Pancreas (tissue), 10 donors: ENCODE measurements around the gene DTX2. TPM values are rescaled to one million over a fixed set of nuclear protein-coding genes. Genes with fewer than 3 reads are reported as not detected.
"Not testable (repeated sequence)": the region's sequence is repeated elsewhere in the genome, so short reads cannot be mapped to it uniquely, and the experiment has no call there.

ENCODE experiments used
- ATAC-seq, 4 donors: fragments of 200-7000 bp; cut with Tn5 transposase; one replicate each; pipeline versions ENCODE4 v1.8.0 to v1.9.1; 2020; ENCODE audit warnings: mild to moderate bottlenecking in 4 of 4, moderate library complexity in 4 of 4
- DNase-seq, 6 donors: peaks; one replicate each; pipeline ENCODE4 v3.0.0-alpha.2; 2020
- FAIRE-seq: peaks from 2 replicates; lab custom pipeline; 2012; peaks lifted over from hg19 to GRCh38; lab: Jason Lieb, UNC
- H3K27ac ChIP-seq, 4 donors: fragments of 200-600 bp; sonication (generic); 1 replicate in 3 of 4; 2 replicates in 1 of 4; pipeline versions ENCODE4 v1.5.0 to v1.8.0; 2020
- H3K27me3 ChIP-seq, 4 donors: fragments of 200-600 bp; one replicate each; pipeline ENCODE4 v1.8.0; 2021
- H3K36me3 ChIP-seq, 3 donors: fragments of 200-600 bp; sonication (generic) in 1 of 3; one replicate each; pipeline versions ENCODE4 v1.5.0 to v1.8.0; 2020 to 2021
- H3K4me1 ChIP-seq, 3 donors: fragments of 200-600 bp; one replicate each; pipeline ENCODE4 v1.8.0; 2021
- H3K4me3 ChIP-seq, 4 donors: fragments of 200-600 bp; sonication (generic) in 2 of 4; one replicate each; pipeline versions ENCODE4 v1.5.0 to v1.8.0; 2020 to 2021
- H3K9me3 ChIP-seq, 4 donors: fragments of 200-600 bp; one replicate each; pipeline ENCODE4 v1.8.0; 2021
- CTCF ChIP-seq, 4 donors: fragments of 200-600 bp; sonication (generic) in 3 of 4; IDR thresholded peaks; one replicate each; pipeline versions ENCODE4 v1.5.0 to v1.8.0; 2021; ENCODE audit warnings: antibody characterized with exemption in 4 of 4
- WGBS, 2 donors: extraction: QIAGEN DNeasy Blood & Tissue Kit; methylation state at CpG; one replicate each; pipeline ENCODE4 v1.1.7; 2013; 5-methylcytosine and 5-hydroxymethylcytosine counted together
- intact Hi-C, 3 donors: fragments of 100-400 bp; cut with DNase I; formaldehyde crosslinking; loops; one replicate each; pipeline versions ENCODE4 v1.11.1 to v1.14.2; 2022
- polyA plus RNA-seq, 2 donors: library from polyadenylated mRNA; stranded (reverse); fragments of 200-250 nt; gene quantifications; one replicate each; pipeline ENCODE4 v1.2.3, GENCODE V29; 2013
- total RNA-seq, 6 donors: library from RNA; stranded (reverse); fragmentation: NEBNext Ultra II Directional in 4 of 6; extraction: Animal tissue kit (Norgen Biotek cat#: 25700) in 4 of 6; gene quantifications; one replicate each; pipeline versions ENCODE4 v1.2.1 to v1.2.4, GENCODE V29; 2021 to 2023
- donor health status: healthy with polysubstance abuse.
- donor health status: DM: no; HTN: no; CAD: no; lungs with moderate emphysema.
- donor health status: DM: no; HTN: no; CAD: no.
- donor health status: control.
- donor health status: control.
- donor health status: Bipolar disorder and iron deficiency.
- donor health status: DM: yes; HTN: yes; CAD: no.
- donor health status: DM: no; HTN: no; CAD: no.
- donor health status: DM: no; HTN: no; CAD: no.
- donor health status: DM: yes; HTN: yes; CAD: no.

The DTX2 gene
- total and polyA plus RNA-seq, 8 donors, result 11.5 to 52.4 (median 16.5) TPM

DNA sequence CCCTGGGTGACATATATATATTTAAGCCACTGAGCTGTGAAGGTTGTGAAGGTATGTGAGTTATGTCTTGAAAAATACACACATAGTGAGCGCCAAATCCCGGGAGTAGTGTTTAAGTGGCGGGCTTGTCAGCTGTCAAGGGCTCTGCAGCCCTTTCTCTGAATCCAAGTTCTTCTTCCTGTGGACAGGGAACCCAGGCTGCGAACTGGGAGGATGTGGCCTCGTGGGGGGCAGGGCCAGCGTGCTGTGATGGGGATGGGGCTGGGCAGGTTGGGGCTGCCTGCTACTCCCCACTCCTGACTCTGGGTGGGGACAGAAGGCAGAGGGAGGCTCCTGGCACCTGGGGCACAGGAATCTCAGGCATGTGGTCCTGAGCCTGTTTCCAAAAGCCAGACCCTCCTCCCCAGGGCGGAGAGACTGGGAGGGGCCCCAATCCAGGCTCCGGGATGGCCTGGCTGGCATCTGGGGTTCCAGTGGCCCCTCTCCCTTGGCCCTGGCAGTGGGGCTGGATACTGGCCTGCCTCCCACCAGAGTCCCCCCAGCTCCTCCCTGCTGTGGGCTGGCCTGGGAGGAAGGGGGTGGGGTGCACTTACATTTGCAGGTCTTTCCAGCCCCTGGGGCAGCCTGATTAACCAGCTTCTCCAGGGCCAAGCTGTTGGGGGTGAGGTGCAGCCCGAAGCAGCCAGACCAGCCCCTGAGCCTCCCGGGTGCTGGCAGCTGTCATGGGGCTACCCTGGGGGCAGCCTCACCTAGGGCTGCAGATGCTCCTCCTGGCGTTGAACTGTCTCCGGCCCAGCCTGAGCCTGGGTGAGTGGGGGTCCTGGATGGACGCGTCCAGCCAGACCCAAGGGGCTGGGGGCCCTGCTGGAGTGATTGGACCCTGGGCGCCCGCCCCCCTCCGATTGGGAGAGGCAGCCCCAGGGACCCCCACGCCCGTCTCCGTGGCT, 48.7 kb downstream of the DTX2 start, which contains the start of gene UPK3B:
TSS of gene UPK3B (plus strand) at position 622 of the 947 bp plus-strand sequence. CDS start at position 723, 101 bp downstream.
- intact Hi-C loops, result loop anchor here in 1 of 3 donors (5.0 kb wide), 1 partner anchor 487 kb away; no protein-coding TSS in a partner anchor
- H3K27ac ChIP-seq, result no peak within 1 kb of the TSS
- no peak for FAIRE-seq
- WGBS, 2 donors, result 31 to 35% methylated on average over 20 of the region's 20 CpGs
- H3K36me3 ChIP-seq, result no peaks in the 10 kb centered on the region
- ATAC-seq, result peak in 3 of 4 donors; percentile 27 to 46 (median 32)
- no peaks in the 10 kb centered on the region for H3K4me1 ChIP-seq
- no peaks in the 10 kb centered on the region for H3K9me3 ChIP-seq
- no peak within 1 kb of the TSS for H3K4me3 ChIP-seq
- peak in 2 of 6 donors; percentile 17 to 77 for DNase-seq
- no peak for TF ChIP-seq CTCF (IDR thresholded peaks at IDR 0.05)
- H3K27me3 ChIP-seq, result no peaks in the 10 kb centered on the region

DNA sequence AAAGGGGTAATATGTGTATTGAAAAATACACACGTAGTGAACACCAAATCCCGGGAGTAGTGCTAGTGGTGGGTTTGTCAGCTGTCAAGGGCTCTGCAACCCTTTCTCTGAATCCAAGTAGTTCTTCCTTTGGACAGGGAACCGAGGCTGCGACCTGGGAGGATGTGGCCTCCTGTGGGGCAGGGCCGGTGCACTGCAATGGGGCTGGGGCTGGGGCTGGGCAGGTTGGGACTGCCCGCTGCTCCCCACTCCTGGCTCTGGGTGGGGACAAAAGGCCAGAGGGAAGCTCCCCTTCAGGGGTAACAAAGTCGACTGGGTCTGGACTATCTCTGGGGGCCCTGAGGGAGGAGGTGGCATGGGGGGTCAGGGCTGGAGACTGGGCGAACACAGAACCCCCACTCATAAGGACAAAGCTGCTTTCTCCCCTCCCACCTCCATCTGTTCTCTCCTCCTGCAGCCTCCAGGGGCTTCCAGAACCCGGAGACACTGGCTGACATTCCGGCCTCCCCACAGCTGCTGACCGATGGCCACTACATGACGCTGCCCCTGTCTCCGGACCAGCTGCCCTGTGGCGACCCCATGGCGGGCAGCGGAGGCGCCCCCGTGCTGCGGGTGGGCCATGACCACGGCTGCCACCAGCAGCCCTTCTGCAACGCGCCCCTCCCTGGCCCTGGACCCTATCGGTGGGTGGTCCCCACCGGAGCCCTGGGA, 49.8 kb downstream of the DTX2 start:
- H3K4me3 ChIP-seq, H3K4me1 ChIP-seq, intact Hi-C loops, H3K9me3 ChIP-seq, H3K36me3 ChIP-seq, H3K27me3 ChIP-seq, H3K27ac ChIP-seq, FAIRE-seq, ATAC-seq: not testable (repeated sequence)
- peak in 1 of 6 donors; percentile 58 for DNase-seq
- WGBS, 2 donors, result 68 to 82% methylated on average over 10 to 17 of the region's 24 CpGs

DNA sequence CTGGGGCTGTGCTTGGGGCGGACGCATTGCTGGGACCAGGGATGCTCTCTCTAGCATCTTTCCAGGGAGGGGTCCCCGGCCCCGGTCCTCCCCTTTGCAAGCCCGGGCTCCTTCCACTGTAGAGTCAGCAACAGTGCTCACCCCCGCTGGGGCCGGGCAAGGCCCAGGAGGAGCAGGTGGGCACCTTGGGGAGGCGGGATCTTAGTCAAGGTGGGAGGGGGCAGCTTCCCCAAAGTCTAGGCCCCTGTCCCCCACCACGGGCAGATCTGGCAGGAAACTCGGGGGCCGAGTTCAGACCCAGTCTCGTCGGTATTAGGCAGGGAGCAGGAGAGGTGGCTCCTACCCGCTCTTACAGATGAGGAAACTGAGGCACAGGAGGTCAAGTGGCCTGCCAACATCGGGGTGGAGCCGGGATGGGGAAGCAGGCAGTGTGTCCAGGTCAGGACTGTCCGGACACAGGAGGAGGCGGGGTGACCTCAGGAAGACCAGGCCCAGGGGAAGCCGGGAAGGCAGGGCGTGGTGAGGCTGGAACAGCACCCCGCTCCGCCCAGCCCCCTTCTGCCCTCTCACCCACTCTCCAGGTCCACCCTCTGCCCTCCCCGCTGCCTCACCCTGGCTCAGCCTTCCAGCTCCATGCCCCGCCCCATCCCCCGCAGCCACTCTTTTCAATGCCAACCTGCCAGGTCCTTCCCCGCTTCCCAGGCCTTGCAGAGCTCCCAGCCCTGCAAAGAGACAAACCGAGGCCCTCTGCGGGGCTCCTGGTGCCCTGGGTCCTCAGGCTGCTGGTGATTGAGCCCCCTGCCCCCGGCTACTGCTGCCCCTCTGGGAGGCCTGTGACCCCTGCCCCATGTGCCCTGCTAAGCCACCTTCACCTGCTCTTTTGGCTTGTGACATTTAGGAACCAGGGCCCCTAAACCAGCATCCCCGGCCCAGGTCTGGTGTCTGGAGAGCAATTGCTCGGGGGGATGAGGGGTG, 50.7 kb downstream of the DTX2 start:
- H3K4me1 ChIP-seq, H3K27ac ChIP-seq, FAIRE-seq, H3K36me3 ChIP-seq, intact Hi-C loops, H3K4me3 ChIP-seq, H3K9me3 ChIP-seq, H3K27me3 ChIP-seq: not testable (repeated sequence)
- DNase-seq (peak in 1 of 6 donors; percentile 69), ATAC-seq (peak; percentile 43 to 85 (median 65))
- WGBS, 2 donors, result 71 to 81% methylated on average over 2 to 19 of the region's 31 CpGs

DNA sequence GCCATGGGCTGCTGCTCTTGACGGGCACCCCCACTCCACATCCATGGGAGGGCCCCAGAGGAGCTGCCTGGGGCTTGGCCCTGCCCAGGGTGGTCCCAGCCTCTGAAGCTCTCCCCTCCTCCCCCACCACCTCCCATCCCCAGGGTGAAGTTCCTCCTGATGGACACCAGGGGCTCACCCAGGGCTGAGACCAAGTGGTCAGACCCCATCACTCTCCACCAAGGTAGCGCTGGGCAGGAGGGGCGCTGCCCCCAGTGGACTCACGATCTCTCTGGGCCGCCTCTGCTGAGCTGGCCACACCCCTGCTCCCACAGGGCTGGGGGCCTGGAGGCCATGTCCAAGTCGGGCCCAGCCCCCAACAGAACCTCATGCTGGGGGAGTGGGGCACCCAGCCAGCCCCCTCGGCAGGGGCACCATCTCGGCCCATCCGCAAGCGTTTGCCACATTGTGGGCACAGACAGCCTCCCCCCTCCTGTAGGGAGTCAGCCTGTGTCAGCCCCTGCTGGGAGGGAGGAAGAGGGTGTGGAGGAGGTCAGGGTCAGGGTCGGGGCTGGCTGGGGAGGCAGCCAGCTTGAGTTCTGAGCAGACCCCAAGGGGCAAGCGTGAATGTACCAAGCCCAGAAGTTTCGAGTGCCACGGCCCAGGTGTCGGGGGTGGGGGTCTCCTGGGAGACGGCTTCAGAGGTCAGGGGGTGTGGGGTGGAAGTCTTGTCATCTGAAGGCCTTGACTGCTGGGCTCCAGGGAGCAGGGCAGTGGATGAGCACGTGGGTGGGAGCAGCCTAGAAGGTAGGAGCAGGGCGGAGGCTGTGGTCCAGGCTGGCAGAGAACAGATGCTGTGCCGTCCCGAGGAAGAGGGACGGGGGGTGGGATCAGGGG, 51.7 kb downstream of the DTX2 start:
- DNase-seq (peak in 2 of 6 donors; percentile 13 to 69), ATAC-seq (peak in 1 of 4 donors; percentile 12), FAIRE-seq (no peak)
- Histone ChIP-seq H3K36me3 (no peaks in the 10 kb centered on the region), H3K4me3 (no peak overlapping the region), H3K4me1 (no peaks in the 10 kb centered on the region), H3K27ac (no peak overlapping the region), H3K27me3 (no peaks in the 10 kb centered on the region), H3K9me3 (no peaks in the 10 kb centered on the region)
- no peak for TF ChIP-seq CTCF (IDR thresholded peaks at IDR 0.05)
- intact Hi-C loops, result no loop called here
- 63 to 67% methylated on average over 18 to 21 of the region's 21 CpGs for WGBS, 2 donors
